Tibial nerve (tissue), 4 donors: ENCODE data around the gene CCDC63. TPM values are rescaled to one million over a fixed set of nuclear protein-coding genes. Genes with fewer than 3 reads are reported as not detected.

Source experiments
- DNase-seq, 2 donors: peaks; one replicate each; pipeline ENCODE4 v3.0.0-alpha.2; 2019; ENCODE audit warnings: low spot score in 2 of 2
- H3K27ac ChIP-seq, 4 donors: fragments of 200-600 bp; sonication (generic) in 3 of 4; one replicate each; pipeline ENCODE4 v1.5.1; 2017 to 2019; ENCODE audit warnings: mild to moderate bottlenecking in 1 of 4
- H3K27me3 ChIP-seq, 2 donors: fragments of 200-600 bp; sonication (generic) in 1 of 2; one replicate each; pipeline versions ENCODE4 v1.5.1 to v1.6.0; 2017 to 2019
- H3K36me3 ChIP-seq, 3 donors: fragments of 200-600 bp; sonication (generic); one replicate each; pipeline ENCODE4 v1.5.1; 2018 to 2019
- H3K4me1 ChIP-seq, 4 donors: fragments of 200-600 bp; sonication (generic) in 3 of 4; one replicate each; pipeline ENCODE4 v1.5.1; 2017 to 2019
- H3K4me3 ChIP-seq, 4 donors: fragments of 200-600 bp; sonication (generic) in 3 of 4; one replicate each; pipeline ENCODE4 v1.5.1; 2017 to 2019; ENCODE audit warnings: mild to moderate bottlenecking in 1 of 4, moderate library complexity in 1 of 4
- H3K9me3 ChIP-seq, 4 donors: fragments of 200-600 bp; sonication (generic) in 3 of 4; one replicate each; pipeline ENCODE4 v1.5.1; 2017 to 2019
- EP300 ChIP-seq, 2 donors: sonication (generic); formaldehyde crosslinking; IDR thresholded peaks; one replicate each; pipeline ENCODE4 v1.6.1; 2017; ENCODE audit warnings: antibody characterized with exemption in 2 of 2, mild to moderate bottlenecking in 1 of 2
- POLR2A ChIP-seq, 2 donors: fragments of 450-650 bp; IDR thresholded peaks; one replicate each; pipeline ENCODE4 v1.6.1; 2017; ENCODE audit warnings: antibody characterized with exemption in 2 of 2, mild to moderate bottlenecking in 2 of 2, moderate library complexity in 2 of 2
- WGBS, 2 donors: methylation state at CpG; one replicate each; pipeline ENCODE4 v1.1.5; 2018; 5-methylcytosine and 5-hydroxymethylcytosine counted together
- total RNA-seq, 4 donors: library from RNA; depleted of rRNA; stranded (reverse); fragments of >200 nt; gene quantifications; one replicate each; pipeline ENCODE4 v1.1.0, GENCODE V29; 2016
- TF ChIP-seq, protein P1 (sequence below), 5 experiments: fragments of 200-600 bp in 3 of 5; fragments of 450-650 bp in 2 of 5; sonication (generic) in 3 of 5; IDR thresholded peaks; one replicate each; pipeline ENCODE4 v1.5.1; 2016 to 2019; ENCODE audit warnings: antibody characterized with exemption in 5 of 5, mild to moderate bottlenecking in 3 of 5, moderate library complexity in 2 of 5

CCDC63 gene
- total RNA-seq, 4 donors from 2014 or later = not detected

DNA sequence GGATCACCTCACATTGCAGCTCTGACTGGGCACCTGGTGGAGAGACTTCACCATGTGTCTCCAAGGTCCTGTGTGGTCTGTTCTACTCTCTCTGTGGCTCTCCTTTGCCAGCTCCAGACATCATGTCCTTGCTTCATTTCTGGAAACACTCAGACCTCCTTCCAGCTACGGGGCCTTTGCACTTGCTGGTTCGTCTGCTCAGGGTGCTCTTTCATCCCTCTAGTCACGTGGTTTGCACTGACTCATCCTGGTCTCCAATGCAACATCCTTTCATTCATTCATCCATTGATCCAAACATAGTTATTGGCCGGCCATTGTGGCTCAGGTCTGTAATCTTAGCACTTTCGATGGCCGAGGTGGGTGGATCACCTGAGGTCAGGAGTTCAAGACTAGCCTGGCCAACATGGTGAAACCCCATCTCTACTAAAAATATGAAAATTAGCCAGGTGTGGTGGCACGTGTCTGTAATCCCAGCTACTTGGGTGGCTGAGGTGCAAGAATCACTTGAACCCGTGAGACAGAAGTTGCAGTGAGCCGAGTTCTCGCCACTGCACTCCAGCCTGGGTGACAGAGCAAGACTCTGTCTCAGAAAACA is 23.9 kb upstream of the CCDC63 start:
- no peak for TF ChIP-seq POLR2A (IDR thresholded peaks at IDR 0.05)
- TF ChIP-seq EP300 (IDR thresholded peaks at IDR 0.05) = no peak
- TF ChIP-seq, protein P1, sequence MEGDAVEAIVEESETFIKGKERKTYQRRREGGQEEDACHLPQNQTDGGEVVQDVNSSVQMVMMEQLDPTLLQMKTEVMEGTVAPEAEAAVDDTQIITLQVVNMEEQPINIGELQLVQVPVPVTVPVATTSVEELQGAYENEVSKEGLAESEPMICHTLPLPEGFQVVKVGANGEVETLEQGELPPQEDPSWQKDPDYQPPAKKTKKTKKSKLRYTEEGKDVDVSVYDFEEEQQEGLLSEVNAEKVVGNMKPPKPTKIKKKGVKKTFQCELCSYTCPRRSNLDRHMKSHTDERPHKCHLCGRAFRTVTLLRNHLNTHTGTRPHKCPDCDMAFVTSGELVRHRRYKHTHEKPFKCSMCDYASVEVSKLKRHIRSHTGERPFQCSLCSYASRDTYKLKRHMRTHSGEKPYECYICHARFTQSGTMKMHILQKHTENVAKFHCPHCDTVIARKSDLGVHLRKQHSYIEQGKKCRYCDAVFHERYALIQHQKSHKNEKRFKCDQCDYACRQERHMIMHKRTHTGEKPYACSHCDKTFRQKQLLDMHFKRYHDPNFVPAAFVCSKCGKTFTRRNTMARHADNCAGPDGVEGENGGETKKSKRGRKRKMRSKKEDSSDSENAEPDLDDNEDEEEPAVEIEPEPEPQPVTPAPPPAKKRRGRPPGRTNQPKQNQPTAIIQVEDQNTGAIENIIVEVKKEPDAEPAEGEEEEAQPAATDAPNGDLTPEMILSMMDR (IDR thresholded peaks at IDR 0.05) = no peak
- 86 to 89% methylated on average over 10 of the region's 10 CpGs for WGBS, 2 donors
- H3K27ac ChIP-seq = no peak overlapping the region
- H3K9me3 ChIP-seq = no peaks in the 10 kb centered on the region
- H3K4me1 ChIP-seq = peaks cover 0 to 7% (median 3%) of the 10 kb centered on the region in 4 donors
- H3K27me3 ChIP-seq = no peaks in the 10 kb centered on the region
- H3K4me3 ChIP-seq = no peak overlapping the region
- no peaks in the 10 kb centered on the region for H3K36me3 ChIP-seq
- DNase-seq = no peak

DNA sequence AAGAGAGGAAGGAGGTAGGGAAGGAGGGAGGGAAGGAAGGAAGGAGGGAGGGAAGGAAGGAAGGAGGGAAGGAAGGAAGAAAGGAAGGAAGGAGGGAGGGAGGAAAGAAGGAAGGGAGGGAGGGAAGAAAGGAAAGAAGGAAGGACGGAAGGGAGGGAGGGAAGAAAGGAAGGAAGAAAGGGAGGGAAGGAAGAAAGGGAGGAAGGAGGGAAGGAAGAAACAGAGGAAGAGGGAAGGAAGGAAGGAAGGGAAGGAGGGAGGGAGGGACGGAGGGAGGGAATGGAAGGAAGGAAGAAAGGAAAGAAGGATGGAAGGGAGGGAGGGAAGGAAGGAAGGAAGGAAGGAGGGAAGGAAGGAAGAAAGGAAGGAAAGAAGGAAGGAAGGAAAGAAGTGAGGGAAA is 22.4 kb upstream of the CCDC63 start:
- H3K27me3 ChIP-seq = no peaks in the 10 kb centered on the region
- TF ChIP-seq, protein P1 (IDR thresholded peaks at IDR 0.05) = no peak
- TF ChIP-seq EP300 (IDR thresholded peaks at IDR 0.05) (no peak), POLR2A (IDR thresholded peaks at IDR 0.05) (no peak)
- WGBS, 2 donors = 83 to 88% methylated on average over 2 of the region's 2 CpGs
- no peak for DNase-seq
- no peak overlapping the region for H3K4me3 ChIP-seq
- H3K36me3 ChIP-seq = no peaks in the 10 kb centered on the region
- H3K9me3 ChIP-seq = no peaks in the 10 kb centered on the region
- no peak overlapping the region for H3K27ac ChIP-seq
- H3K4me1 ChIP-seq = peaks cover 0 to 7% (median 3%) of the 10 kb centered on the region in 4 donors

- TF ChIP-seq EP300 (IDR thresholded peaks at IDR 0.05) = no peak
- TF ChIP-seq, protein P1 (IDR thresholded peaks at IDR 0.05) = no peak
- no peak for TF ChIP-seq POLR2A (IDR thresholded peaks at IDR 0.05)
- 80 to 82% methylated on average over 4 of the region's 4 CpGs for WGBS, 2 donors
- no peak overlapping the region for H3K4me3 ChIP-seq
- H3K27ac ChIP-seq = no peak overlapping the region
- H3K9me3 ChIP-seq = no peaks in the 10 kb centered on the region
- no peak for DNase-seq
- H3K36me3 ChIP-seq = no peaks in the 10 kb centered on the region
- no peaks in the 10 kb centered on the region for H3K27me3 ChIP-seq
- H3K4me1 ChIP-seq = peaks cover 0 to 7% (median 3%) of the 10 kb centered on the region in 4 donors
Observed at GRCh38 chr12:110825530-110825929, 21.3 kb upstream of the CCDC63 start.

DNA sequence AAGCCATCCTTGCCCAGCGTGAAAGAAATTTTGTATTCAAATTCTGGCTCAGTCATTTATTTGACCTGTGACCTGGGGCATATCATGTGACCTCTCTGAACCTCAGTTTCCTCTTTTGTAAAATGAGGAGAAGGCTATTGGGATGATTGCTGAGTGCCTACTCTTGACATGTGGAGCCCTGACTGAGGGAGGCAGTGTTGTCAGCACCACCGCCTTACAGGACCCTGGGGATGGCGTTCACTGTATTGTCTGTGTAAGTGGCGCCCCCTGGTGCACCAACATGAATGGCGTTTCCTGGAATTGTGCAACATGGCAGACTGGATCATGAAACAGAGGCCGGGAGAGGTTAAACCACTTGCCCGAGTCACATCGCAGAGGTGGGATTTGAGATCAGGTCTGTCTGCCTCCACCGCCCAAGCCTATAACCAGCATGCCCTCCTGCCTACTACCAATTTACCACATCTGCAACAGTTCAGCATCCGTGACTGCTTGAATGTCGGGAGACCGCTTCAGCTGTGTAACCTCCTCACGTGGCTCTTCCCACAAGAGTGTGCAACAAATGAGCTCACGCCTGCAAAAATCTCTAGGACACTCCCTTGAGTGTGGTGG is 20.1 kb upstream of the CCDC63 start:
- 22 to 25% methylated on average over 14 of the region's 14 CpGs for WGBS, 2 donors
- no peaks in the 10 kb centered on the region for H3K27me3 ChIP-seq
- H3K4me1 ChIP-seq = peaks cover 0 to 7% (median 3%) of the 10 kb centered on the region in 4 donors
- H3K36me3 ChIP-seq = no peaks in the 10 kb centered on the region
- TF ChIP-seq POLR2A (IDR thresholded peaks at IDR 0.05) (no peak), EP300 (IDR thresholded peaks at IDR 0.05) (peak in 1 of 2 donors; percentile 26)
- TF ChIP-seq, protein P1 (IDR thresholded peaks at IDR 0.05) = peak; percentile 62 to 91 (median 81)
- no peaks in the 10 kb centered on the region for H3K9me3 ChIP-seq
- H3K4me3 ChIP-seq = peak overlapping the region in 2 of 4 donors; percentile 24 to 31
- H3K27ac ChIP-seq = no peak overlapping the region
- peak; percentile 90 to 97 for DNase-seq

DNA sequence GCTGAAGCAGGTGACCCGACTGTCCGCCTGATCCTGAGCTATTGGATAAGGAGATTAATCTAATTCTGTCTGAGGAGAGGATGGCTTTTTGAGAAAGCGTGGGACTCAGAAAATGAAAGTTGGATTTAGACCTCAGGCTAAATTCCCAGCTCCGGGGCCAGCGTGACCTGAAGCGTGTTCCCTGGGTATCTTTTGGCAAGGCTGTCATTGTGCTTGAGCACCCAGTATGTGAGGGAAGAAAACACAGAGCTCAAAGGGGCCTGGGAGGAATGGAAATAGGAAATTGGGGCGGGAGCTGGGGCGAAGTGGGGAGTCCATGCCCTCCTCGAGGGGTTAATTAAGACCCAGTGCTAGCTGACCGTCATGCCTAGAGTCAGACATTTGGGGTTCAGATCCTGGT is 17.5 kb upstream of the CCDC63 start:
- no peak overlapping the region for H3K27ac ChIP-seq
- 81 to 86% methylated on average over 10 of the region's 10 CpGs for WGBS, 2 donors
- TF ChIP-seq, protein P1 (IDR thresholded peaks at IDR 0.05) = no peak
- H3K4me1 ChIP-seq = peaks cover 0 to 7% (median 3%) of the 10 kb centered on the region in 4 donors
- no peak for DNase-seq
- H3K4me3 ChIP-seq = no peak overlapping the region
- H3K36me3 ChIP-seq = no peaks in the 10 kb centered on the region
- H3K9me3 ChIP-seq = no peaks in the 10 kb centered on the region
- H3K27me3 ChIP-seq = no peaks in the 10 kb centered on the region
